Amniotic epithelial cell (primary cell): ENCODE data around the gene FBRSL1.
"Not testable (repeated sequence)": the region's sequence is repeated elsewhere in the genome, so short reads cannot be mapped to it uniquely, and the experiment has no call there.

Experiments used
- DNase-seq: peaks from one replicate; pipeline ENCODE4 v3.0.0-alpha.2; 2010; ENCODE audit warnings: low read depth

FBRSL1 gene

DNA sequence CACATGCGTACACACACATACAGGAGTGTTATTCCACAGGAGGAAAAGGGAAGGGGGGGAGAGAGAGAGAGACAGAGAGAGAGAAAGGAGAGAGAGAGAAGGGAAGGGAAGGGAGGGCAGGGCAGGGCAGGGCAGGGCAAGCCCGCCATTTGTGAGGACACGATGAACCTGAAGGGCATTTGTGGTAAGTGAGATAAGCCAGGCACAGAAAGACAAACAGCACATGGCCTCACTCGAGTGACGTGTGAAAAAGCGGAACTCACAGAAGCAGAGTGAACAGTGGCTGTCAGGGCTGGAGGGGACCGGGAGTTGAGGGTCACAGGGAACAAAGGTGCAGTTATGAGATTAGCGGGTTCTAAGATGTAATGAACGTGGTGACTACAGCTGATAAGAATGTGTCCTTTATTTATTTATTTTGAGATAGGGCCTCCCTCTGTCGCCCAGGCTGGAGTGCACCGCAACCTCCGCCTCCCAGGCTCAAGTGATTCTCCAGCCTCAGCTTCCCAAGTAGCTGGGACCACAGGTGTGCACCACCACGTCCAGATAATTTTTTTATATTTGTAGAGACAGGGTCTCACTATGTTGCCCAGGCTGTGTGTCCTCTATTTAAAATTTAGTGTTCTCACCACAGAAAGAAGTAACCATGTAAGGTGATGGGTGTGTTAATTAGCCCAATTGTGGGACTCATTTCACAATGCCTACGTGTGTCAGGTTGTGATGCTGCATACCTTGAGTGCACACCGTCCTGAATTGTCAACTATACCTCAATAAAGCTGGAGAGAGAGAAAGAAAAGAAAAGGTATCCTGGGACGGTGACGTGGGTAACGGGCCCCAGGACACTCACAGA, 18.7 kb upstream of the FBRSL1 start:
- DNase-seq, result peak; percentile 47

DNA sequence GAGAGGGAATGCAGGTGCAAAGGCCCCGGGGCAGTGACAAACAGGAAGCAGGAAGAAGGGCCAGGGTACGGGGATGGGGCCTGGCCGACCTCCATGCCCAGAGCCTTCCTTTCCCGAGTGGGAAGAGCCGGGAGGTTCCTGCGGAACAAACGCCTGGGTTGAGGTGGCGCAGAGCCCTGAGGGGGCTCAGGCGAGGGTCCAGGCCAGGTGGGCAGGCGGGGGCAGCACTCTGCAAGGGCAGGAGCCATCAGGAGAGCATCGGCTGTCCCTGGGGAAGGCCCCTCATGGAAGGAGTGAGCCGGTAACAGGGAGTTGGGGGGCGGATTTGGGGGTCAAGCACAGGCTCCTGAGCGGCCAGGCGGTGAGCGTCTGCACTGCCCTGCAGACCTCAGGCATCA, 18.1 kb upstream of the FBRSL1 start:
- DNase-seq, result no peak

DNA sequence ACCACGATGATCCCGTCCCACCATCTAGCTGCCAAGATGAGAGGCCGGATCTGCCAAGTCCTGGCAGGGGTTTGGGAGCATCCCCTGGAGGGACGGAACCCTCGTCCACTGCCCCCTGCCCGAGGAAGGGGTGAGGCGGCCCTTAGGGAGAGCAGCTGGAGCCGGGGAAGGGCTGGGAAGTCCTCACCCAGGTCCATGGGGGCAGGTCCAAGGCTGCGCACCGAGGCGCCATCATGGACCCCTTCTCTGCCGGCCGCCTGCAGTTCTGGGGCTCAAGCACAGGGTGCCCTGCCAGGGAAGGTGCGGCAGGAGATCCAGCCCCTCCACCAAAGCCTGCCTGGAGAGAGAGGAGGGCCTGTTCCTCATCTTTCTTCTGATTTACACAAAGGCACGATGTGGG, 17.6 kb upstream of the FBRSL1 start:
- no peak for DNase-seq

DNA sequence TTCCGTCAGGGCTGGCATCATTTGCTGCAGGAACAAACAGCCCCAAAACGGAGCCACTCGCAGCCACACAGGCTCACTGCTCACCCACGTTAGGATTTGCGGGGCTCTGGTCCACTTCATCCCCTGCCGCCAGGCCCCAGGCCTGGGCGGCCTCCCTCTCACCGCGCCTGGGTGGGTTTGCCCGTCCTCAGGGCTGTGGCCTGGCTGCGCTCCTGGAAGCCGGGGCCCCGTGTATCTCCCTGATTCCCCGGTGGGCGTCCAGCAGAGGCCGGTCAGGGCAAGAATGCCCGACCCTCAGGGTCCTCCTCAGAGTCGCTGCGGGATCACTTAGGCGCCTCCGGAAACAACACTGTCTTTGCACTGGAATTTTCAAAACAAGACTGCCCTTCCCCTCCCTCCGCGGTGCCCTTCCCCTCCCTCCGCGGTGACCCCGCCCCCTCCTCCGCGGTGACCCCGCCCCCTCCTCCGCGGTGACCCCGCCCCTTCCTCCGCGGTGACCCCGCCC, 15.7 kb upstream of the FBRSL1 start:
- no peak for DNase-seq

DNA sequence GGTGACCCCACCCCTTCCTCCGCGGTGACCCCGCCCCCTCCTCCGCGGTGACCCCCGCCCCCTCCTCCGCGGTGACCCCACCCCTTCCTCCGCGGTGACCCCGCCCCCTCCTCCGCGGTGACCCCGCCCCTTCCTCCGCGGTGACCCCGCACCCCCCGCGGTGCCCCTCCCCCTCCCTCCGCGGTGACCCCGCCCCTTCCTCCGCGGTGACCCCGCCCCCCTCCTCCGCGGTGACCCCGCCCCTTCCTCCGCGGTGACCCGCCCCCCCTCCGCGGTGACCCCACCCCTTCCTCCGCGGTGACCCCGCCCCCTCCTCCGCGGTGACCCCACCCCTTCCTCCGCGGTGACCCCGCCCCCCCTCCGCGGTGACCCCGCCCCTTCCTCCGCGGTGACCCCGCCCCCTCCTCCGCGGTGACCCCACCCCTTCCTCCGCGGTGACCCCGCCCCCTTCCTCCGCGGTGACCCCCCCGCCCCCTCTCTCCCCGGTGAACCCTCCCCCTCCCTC, 15.1 kb upstream of the FBRSL1 start:
- not testable (repeated sequence) for DNase-seq

DNA sequence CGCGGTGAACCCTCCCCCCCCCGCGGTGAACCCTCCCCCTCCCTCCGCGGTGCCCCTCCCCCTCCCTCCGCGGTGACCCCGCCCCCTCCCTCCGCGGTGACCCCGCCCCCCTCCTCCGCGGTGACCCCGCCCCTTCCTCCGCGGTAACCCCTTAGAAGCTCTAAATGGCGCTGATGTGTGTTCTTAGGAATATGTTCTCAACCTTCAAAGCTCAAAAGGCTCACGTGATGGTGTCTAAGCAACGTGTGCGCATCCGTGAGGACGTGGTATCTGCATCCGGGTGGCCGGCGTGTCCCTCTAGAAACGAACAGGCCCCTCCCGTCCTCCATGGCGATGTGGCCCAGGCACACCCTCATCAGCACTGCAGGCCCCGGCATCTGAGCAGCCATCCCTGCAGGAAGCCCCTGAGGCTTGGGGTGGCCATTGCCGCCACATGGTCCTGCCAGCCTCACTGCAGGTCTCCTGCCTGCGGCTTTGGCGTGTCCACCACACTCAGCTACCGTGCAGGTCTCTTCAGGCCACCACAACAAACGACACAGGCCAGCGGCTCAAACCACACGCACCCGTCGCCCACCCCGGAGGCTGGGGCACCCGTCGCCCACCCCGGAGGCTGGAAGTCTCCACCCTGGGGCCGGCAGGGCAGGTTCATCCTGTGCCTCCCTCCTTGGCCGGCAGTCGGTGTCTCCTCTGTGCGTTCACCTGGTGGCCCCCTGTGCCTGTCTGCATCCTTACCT, 14.5 kb upstream of the FBRSL1 start:
- no peak for DNase-seq

DNA sequence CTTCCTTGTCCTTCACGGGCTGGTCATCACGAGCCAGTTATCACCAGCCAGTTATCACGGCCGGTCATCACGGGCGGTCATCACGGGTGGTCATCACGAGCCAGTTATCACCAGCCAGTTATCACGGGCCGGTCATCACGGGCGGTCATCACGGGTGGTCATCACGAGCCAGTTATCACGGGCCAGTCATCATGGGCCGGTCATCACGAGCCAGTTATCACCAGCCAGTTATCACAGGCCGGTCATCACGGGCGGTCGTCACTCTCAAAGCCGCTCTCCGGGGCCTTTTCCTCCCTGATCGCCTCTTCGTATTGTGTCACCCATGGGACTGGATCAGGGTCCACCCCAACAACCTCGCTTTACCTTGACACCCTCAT, 13.9 kb upstream of the FBRSL1 start:
- DNase-seq, result no peak

DNA sequence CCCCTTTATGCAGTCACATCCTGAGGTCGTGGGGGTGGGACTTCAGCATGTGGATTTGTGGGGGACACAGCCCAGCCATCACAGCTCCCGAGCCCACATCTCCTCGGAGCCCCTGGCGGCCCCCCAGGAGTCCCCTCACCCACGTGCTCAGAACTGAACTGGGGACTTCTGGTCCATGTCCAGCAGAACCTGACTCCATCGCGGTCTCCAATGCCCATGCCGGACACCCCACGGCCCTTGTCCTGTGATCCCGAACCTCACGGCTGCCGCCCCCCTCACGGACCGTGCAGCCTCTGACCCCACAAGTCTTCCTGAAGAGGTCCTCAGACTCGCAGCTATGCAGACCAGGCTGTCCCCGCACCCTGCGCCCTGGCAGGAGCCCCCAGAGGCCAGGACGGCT, 13.5 kb upstream of the FBRSL1 start:
- DNase-seq, result no peak

DNA sequence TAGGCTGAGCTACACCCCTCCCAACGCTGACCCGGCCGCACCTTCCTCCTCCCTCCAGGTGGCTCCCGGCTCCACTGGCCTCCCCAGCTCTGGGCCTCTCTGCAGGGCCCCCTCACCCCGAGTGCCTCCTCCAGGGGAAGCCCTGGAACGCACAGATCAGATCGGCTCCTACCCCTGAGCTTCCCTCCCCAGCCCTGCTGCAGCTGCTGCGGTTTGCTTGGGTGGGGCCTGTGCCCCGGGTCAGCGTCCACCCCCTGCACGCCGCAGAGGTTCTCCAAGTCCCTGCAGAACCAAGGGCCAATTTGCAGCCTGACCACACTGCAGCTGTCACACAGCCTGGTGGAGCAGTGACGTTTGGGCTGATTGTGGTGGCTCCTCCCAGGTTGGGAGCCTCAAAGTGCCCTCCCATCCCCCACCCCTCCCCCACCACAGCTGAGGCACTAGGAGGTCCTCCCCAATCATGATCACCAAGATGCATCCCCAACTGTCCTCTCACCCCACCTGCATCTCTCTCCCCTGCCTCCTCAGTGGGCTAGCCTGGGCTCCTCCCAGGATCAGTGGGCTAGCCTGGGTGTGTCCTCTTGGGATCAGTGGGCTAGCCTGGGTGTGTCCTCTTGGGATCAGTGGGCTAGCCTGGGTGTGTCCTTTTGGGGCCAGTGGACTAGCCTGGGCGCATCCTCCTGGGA, 12.8 kb upstream of the FBRSL1 start:
- DNase-seq, result no peak

DNA sequence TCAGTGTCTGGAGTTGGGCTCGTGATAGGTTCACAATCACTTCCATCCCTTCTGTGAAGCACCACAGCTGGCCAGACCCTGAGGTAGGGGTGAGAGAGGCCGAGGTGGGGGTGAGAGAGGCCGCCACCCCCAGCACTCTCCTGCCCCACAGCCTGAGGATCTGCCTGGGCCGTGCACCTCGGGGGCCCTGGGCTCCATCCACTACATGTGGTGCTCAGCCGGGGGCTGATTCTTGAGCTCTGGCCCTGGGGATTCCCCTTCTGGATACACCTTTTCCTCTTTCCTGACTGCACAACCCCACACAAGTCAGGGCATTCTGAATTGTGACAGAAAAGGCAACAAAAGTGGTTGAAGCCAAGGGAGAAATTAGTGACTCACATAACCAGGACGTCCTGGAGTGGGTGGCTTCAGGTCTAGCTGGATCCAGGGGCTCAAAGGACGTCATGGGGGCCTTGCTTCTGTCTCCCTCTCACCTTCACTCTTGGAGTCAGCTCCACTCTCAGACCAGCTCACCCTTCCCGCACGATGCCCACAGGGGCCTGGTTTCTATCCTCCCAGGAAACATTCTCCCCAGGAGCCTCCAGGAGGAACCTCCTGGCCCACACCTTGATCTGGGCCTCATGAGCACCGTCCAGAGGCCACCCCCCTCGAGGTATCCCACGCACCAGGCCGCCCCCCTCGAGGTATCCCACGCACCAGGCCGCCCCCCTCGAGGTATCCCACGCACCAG, 12.1 kb upstream of the FBRSL1 start:
- no peak for DNase-seq

DNA sequence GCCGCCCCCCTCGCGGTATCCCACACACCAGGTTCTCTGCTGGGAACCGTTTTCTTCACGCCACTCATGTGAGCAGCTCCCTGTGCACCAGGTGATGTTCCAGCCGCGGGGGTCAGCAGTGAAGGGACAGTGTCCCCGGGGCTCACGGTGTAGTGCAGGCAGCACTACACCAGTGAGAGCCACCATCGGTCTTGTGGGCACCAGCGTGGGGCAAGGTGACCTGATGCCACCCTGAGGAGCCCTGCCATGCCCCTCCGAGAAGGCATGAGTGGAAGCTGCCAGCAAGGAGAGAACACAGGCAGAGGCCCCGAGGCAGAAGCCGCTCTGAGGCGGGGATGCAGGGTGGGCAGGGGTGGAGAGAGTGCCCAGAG, 11.5 kb upstream of the FBRSL1 start:
- no peak for DNase-seq

DNA sequence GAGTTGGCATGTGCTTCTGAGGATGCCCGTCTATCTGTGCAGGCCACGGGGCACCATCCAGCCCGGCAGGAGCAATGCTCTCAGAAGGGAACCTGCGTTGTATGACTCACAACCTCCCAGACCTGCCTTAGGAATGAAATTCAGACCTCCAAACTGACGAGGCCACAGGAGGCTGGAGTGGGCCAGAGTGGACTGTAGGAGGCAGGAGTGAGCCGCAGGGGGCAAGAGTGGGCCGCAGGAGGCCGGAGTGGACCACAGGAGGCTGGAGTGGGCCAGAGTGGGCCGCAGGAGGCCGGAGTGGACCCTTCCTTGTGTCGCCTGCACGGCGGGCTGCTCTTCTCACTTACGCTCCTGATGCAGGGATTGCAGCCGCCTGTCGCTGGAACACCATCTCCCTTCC, 11.1 kb upstream of the FBRSL1 start:
- DNase-seq, result no peak

DNA sequence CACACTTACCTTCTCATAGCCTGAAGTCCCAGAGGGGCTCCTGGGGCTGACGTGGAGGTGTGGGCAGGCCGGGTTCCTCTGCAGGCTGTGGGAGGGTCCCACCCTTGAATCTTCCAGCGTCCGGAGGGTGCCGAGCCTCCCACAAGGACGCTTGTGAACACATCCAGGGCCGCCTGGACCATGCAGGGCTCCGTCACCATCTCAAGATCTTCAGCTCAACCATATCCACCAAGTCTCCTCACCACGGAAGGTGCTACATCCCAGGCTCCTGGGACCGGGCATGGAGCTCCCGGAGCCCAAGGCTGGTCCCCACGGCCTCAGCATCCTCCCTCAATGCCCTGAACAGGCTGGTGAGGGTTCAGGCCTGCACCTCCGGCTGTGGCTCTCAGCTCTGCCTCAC, 10.7 kb upstream of the FBRSL1 start:
- no peak for DNase-seq

DNA sequence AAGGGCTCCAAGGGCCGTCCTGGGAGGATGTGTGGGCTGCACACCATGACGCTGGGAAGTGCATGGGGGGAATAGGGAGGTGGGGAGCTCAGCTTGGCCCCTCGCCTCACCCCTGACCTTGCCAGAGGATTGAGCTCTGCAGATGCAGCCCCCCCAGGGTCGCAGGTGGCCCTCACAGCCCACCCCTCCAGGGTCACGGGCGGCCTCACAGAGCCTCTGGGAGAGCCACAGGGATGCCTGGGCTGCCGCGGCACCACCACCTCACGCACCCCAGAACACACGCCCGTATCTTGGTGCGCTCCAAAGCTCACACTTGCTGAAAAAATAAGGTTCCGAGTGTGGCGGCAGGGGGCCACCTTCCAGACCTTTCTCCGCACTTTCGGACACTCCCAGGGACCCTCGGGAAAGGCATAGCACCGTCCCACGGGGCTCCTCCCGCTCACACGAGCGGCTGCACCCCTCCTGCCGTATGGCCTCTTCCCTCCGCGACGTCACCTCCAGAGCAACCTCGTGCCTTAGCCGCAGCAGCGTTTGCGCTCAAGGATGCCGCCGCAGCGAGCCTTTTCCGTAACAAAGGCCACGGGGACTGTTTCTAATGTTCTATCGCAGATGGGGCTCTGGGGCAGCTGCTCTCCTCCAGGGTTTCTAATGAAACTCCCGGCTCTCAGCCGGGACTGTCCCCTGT, 9.9 kb upstream of the FBRSL1 start:
- DNase-seq, result no peak

DNA sequence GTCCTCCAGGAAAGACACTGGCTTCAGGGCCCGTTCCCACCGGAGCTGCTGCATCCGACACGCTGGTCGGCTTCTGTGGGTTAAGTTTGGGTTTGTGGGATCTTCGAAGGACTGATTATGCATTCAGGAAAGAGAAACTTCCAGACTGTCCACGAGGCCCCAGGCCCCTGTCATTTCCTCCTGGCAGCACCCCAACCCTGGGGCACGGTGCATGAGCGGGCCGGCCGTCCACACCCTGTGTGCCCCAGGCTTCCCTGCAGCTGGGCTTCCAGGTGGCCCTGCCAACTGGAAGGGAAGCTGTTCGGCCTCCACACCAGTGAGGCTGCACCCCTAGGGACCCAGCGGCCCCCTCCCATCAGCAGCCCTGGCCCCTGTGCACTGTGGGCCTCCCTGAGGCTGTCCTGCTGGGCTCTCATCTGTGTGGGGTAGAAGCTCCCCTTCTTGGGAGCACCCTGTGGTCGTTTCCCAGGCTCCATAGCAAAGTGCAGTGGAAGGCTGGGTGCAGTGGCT, 9.3 kb upstream of the FBRSL1 start:
- no peak for DNase-seq

DNA sequence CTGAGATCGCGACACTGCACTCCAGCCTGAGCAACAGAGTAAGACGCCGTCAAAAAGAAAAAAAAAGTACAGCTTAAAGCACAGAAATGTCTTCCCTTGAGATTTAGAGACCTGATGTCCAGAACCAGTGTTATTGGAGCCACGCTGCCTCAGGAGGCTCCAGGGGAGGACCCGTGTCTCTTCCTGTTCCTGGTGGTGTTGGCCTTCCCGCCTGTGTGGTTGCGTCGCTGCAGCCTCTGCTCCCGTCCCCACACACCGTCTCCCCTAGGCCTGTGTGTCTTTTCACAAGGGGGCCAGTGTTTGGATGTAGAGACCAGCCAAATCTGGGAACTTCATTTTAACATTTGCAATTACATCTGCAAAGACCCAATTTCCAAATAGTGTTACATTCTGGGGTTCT, 8.6 kb upstream of the FBRSL1 start:
- no peak for DNase-seq

DNA sequence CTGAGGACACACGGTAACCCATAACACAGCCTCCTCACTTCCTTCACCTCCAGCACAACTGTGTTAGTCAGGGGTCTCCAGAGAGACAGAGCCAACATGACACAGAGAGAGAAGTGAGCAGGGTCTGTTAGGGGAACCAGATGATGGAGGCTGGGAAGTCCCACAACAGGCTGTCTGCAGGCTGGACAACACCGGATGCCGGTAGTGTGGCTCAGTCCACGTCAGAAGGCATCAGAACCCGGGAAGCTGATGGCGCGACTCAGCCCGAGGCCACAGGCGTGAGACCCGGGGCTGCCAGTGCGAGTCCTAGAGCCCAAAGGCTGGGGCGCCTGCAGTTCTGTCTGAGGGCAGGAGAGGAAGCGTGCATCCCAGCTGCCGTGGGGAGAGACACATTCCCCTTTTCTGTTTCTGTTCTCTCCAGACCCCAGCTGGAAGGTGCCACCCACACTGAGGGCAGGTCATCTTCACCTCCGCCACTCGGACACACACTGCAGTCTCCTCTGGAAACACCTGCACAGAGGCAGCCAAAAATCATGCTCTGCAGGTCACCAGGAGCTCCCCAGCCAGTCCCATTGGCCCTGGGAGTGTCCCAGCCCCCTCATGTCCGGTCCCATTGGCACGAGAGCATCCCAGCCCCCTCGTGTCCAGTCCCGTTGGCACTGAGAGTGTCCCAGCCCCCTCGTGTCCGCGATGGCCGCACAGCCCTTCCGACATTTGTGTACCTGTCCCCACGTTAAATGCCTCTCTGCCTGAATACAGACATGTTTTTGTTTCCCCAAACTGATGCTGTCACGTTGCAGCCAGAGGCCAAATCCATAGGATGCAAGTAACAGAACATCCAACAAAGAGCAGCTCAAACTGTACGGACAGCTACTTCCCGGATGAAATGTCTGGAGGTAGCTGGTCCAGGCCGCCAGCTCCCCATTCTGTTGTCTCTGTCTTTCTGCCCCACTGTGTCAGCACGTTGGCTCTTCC, 7.9 kb upstream of the FBRSL1 start:
- DNase-seq, result no peak

DNA sequence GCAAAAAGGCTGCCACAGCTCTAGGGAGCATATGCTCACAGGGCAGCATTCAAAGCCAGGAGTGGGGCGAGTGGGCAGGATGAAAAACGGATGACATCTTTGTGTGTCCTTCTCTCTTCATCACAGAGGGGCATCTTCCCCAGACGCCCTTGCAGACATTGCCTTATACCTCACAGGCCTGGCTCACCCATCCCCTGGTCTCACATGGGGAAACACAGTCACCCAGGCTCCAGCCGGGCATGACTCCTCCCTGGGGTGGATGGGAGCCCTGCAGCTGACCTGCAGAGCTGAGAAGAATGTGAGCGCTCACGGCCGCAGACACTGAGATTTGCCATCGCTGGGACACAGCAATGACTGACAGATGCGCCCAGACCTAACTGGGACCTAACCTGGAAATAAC, 7.2 kb upstream of the FBRSL1 start:
- no peak for DNase-seq

DNA sequence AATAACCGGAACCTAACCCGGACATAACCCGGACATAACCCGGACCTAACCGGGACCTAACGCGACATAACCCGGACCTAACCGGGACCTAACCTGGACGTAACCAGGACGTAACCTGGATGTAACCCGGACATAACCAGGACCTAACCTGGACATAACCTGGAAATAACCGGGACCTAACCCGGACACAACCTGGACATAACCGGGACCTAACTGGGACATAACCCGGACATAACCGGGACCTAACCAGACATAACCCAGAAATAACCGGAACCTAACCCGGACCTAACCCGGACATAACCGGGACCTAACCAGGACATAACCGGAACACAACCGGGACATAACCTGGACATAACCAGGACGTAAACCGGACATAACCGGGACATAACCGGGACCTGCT, 6.7 kb upstream of the FBRSL1 start:
- no peak for DNase-seq

DNA sequence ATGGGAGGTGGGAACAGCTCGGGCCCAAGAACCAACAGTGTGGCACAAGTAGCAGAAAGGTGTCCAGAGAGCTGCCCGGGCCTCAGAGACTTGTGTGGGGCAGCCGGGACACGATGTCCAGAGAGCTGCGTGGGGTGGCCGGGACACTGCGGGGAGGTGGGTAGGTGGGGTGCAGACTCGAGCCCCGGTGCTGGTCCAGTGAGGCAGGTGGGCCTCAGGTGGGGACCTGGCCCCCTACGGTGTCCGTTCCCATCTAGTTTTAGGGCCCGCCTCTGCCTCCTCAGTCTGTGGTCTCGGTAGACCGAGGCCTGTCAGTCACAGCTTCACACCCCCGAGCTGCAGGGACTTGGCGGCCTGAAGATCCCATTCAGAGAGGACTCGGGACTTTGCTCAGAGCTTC, 6.3 kb upstream of the FBRSL1 start:
- DNase-seq, result no peak
